GM19324 (cell line): ENCODE measurements around the gene RFNG.

Experiments used
- ATAC-seq: cut with Tn5 transposase; IDR thresholded peaks from one replicate; pipeline ENCODE4 v1.9.1; 2021; ENCODE audit warnings: mild to moderate bottlenecking, moderate library complexity; ENCODE audit not compliant: unreplicated experiment, low FRiP score

Gene RFNG

DNA sequence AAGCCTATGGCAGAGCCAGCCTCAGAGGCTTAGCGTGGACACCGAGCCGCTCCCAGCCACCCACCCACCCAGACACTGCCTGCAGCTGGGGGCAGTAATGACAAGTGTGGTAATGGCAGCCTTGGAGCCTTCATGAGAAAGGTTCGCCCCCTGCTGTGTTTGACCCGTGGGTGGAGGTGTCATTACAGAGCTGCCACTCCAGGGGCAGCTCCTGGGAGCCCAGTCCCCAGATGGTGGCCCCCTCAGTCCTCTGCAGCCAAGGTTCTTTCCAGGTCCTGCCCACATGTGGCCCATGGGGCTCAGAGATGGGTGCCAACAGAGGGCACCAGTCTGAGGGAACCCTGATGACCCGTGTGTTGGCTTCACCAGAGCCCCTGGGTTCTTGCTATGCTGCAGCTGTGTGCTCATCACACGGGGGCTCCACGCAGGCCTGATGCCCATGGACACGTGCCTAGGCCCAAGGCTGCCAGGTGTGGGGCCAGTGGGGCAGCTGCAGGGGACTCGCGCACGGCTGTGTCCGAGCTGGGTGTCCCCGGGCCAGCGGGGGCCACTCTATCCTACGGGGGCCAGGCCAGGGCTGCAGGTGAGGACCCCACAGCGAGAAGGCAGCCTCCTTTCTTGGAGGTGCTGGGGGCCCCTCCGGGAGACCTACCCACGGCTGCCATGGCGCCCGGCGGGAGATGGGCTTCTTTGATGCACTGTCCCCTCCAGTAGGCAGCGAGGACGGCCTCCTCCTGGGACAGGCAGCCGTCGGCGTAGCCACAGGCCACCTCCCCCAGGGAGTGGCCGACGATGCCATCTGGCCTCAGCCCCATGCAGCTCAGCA lies 38.3 kb upstream of the RFNG start:
- no peak for ATAC-seq

- no peak for ATAC-seq
These were observed 37.5 kb upstream of the RFNG start for GRCh38 chr17:82088838-82089722.

DNA sequence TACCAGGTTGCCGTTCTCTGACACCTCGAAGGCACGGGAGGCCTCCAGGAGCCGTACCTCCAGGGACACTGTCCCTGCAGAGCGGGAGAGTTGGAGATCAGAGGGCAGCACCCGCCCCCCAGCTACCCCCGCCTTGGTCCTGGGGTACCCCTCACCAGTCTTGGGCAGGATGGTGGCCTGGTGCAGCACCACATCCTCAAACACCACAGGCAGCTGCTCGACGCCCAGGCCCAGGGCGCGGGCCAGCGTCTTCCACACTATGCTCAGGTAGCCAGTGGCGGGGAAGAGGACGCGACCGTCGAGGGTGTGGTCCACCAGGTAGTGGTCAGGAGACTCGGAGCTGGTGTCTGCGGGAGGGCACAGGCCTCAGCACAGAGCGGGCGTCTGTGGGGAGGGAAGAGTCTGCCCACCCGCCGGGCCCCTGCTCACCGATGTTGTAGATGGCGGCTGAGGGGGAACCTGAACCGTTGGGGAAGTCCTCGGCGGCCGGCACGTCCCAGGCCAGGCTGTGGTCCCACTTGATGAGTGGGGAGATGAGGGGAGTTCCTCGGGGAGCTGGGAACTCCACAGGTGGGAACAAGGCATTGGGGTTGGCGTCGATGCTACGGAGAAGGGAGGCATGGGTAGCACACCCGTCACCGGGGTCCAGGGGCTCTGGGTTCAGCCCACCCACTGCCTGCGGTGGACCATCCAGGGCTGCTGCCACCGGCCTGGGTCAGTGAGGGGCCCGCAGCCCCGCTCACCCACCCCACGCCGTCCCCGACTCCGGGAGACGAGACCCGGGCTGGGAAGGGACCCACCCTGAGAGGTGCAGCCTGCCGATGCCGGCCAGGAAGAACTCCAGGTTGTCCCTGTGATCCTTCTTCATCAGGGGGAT lies 36.6 kb upstream of the RFNG start:
- no peak for ATAC-seq

GRCh38 chr17:82086941-82087906 lies 35.6 kb upstream of the RFNG start:
- no peak for ATAC-seq

DNA sequence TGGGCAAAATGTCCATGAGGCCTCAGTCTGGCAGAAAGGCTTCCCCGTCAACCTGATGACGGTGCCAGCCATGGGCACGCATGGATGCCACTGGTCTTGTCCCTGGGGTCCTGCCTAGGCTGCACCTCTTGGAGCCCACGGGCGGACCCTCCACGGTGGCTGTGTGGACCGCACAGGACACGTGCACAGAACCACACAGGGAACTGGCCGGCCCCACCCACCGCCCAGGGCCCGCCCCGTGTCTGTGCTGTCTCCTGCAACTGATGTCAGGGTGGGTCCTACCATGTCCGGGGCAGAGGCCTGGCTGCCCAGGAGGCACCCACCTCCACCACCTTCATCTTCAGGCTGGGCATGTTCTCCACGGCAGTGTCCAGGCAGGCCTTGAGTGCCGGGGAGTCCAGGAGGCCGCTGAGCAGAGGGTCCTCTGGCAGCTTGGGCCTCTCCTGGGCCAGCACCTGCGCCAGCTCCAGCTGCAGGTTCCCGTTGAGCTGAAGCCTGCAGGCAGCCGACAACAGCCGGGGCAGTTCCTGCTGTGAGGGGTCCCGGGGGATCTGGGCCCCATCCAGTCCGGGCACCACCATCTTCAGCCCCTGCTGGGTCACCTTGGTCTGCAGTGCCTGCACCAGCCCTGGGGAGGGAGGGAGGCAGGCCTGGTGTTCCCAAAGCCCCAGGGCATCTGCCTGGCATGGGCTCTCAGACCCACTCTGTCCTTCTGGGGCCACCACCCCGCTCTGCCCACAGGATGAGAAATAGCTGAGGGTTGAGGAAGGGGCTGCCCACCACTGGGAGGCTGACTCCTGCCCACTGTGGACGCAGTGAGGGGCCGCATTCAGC lies 34.5 kb upstream of the RFNG start:
- ATAC-seq, result no peak

GRCh38 chr17:82085031-82085861 lies 33.6 kb upstream of the RFNG start:
- ATAC-seq, result no peak

DNA sequence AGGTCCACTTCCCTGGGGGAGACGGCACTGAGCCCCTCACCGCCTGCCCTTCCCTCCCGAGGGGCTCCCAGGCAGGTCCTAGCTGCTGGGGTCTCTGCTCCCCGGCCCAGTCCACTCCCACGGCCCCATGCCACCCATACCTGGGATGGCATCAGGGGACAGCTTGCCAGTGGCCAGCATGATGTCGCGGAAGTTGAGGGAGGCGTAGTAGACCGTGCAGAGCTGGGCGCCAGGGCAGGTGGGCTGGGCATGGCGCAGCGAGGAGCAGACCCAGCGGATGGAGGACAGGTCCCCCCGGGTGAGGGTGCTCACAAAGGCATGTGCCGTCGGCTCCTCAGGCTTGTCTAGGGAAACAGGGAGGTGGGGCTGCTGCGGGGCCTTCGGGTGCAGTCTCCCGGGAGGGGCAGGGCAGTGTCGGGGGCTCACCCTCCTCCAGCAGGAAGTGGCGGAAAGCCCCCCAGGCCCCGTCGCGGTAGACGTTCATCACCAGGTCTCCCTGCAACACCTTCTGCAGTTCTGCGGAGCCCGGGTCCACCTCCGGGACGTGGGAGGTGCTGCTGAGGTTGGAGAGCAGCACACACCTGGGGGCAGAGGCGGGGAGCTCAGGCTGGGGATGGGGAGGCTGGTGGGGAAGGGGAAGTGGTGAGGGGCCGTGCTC lies 32.9 kb upstream of the RFNG start:
- ATAC-seq, result no peak

- no peak for ATAC-seq
These were observed 32.1 kb upstream of the RFNG start for GRCh38 chr17:82083533-82084359.

DNA sequence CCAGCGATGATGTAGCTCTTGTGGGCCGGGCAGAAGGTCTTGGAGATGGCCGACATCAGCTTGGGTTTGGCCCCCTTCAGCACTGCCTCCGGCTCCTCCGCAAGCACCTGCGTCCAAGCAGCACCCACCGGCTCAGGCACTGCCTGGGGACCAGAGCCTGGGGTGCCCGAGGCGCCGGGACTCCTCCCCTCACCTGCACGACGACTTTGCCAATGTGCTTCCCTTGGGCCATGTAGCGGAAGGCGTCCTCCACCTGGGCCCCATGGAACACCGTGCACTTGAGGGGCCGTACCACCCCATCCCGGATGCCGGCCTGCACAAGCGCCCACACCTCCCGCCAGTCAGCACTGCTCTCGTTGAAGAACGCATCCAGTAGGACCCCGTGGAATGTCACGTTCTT lies 31.4 kb upstream of the RFNG start:
- ATAC-seq, result no peak

GRCh38 chr17:82082456-82082855 lies 30.8 kb upstream of the RFNG start:
- ATAC-seq, result no peak

DNA sequence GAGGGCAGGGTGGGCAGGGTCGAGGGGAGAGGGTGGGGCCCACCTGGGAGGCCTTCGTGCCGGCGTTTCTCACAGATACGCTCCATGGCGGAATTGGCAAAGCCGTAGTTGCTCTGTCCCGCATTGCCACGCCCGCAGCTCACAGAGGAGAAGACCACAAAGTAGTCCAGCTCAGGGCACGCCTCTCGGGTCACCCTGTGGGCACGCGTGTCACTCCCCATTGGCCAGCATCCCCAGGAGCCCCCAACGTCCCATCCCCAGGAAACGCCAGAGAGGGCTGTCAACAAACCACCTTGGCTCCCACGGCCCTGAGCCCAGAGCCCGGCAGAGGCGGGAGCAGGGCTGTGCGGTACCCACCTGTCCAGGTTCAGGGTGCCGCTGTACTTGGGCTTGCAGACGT lies 30.4 kb upstream of the RFNG start:
- ATAC-seq, result no peak

GRCh38 chr17:82081546-82081945 lies 29.9 kb upstream of the RFNG start:
- no peak for ATAC-seq

- ATAC-seq, result no peak
These were observed 29.3 kb upstream of the RFNG start for GRCh38 chr17:82080789-82081464.

- ATAC-seq, result no peak
These were observed 28.6 kb upstream of the RFNG start for GRCh38 chr17:82080048-82080788.

- ATAC-seq, result no peak
These were observed 27.5 kb upstream of the RFNG start for GRCh38 chr17:82079001-82079677.
